Stimulated activated CD4-positive, alpha-beta T cell treated with anti-CD3 and anti-CD28 coated beads, TNF-alpha, amount 100 ng/mL, for 48 hours (primary cell): ENCODE results near the gene TGM6.
"Not testable (repeated sequence)": the region's sequence is repeated elsewhere in the genome, so short reads cannot be mapped to it uniquely, and the experiment has no call there.

Experiments used
- DNase-seq, 3 donors: peaks; one replicate each; pipeline ENCODE4 v3.0.0-alpha.2; 2020; ENCODE audit warnings: low read depth in 3 of 3

Gene TGM6

DNA sequence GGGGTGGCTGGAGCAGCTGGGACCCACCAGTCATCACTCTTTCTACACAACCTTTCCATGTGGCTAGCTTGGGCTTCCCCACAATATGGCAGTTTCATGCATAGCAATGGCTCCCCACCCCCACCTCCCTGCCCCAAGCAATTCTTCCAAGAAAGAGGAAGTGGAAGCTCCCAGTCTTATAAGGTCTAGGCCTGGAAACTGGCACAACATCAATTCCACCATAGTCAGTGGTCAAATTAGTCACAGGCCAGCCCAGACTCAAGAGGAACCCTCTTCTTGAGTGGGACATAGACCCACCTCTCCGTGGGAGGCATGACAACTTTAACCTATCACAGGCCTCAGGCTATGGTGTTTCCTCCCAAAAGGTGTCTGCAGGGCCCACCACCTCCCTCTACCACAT lies 17.7 kb downstream of the TGM6 start:
- no peak for DNase-seq

DNA sequence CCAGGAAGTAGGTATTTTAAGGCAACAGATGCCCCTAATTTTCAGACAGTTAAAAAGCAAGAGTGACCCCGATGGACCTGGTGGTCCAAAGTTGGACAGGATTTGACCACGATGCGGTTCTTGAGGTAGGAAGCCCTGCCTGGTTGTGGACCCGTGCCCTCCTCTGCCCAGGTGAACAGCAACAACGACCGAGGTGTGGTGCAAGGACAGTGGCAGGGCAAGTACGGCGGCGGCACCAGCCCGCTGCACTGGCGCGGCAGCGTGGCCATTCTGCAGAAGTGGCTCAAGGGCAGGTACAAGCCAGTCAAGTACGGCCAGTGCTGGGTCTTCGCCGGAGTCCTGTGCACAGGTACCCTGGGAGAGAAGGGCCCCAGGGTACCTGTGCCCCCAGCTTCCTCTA lies 18.7 kb downstream of the TGM6 start:
- no peak for DNase-seq

DNA sequence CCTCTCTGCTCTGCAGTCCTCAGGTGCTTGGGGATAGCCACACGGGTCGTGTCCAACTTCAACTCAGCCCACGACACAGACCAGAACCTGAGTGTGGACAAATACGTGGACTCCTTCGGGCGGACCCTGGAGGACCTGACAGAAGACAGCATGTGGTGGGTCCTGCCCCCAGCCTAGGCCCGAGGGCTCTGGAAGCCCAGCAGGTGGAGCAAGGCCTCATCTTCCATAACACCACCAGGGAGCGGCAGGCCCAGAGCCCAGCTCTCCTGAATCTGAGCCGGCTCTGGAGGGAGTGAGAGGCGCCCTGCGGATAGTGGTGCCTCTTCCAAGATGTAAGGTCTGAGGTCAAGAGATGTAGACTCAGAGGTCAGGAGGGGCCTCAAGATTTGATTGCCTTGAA lies 19.6 kb downstream of the TGM6 start:
- DNase-seq = no peak

DNA sequence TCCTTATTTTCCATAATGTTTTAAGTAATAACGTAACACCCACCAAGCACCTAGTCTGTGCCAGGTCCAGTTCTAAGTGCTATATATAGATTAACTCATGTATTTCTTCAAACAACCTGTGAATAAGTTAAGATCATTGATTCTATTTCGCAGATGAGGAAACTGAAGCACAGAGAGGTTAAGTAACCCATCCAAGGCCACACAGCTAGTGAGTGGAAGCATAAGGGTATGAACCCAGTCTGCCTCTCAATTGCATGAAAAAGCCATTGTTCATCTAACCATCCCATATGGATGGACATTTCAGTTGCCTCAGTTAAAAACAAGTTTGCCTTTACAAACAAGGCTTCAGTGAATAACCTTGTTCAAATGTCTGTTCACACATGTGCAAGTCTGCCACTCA lies 20.8 kb downstream of the TGM6 start:
- no peak for DNase-seq

DNA sequence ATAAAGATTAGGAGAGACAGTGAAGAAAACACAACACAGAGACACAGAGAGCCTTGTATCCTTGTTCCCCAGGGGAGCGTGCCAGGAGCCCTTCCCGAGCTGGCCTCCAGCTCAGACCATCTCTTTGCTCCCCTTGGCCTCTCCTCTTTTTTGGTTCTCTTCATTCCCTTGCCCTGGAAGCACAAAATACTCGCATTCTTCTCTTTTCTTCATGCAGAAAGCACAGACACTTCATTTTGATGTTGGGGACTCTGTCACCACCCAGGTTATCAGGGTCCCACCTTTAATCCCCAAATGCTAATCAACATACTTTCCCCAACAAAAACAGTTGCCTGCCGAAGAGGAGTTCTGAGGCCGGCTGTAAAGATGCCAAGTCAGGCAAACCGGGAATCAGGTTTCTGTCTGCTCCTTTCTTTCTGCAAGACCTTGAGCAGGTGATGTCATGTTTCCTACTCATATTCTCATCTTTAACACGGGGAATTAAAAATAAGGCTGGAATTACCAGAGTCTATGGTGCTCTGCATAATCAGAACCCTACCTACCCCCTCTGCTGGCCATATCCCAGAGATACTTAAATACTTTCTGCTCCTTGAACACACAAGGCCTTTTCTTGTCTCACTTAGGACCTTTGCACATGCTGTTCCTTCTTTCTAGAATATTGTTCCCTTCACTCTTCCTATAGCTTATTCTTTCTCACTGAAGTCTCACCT lies 21.7 kb downstream of the TGM6 start:
- DNase-seq = no peak

DNA sequence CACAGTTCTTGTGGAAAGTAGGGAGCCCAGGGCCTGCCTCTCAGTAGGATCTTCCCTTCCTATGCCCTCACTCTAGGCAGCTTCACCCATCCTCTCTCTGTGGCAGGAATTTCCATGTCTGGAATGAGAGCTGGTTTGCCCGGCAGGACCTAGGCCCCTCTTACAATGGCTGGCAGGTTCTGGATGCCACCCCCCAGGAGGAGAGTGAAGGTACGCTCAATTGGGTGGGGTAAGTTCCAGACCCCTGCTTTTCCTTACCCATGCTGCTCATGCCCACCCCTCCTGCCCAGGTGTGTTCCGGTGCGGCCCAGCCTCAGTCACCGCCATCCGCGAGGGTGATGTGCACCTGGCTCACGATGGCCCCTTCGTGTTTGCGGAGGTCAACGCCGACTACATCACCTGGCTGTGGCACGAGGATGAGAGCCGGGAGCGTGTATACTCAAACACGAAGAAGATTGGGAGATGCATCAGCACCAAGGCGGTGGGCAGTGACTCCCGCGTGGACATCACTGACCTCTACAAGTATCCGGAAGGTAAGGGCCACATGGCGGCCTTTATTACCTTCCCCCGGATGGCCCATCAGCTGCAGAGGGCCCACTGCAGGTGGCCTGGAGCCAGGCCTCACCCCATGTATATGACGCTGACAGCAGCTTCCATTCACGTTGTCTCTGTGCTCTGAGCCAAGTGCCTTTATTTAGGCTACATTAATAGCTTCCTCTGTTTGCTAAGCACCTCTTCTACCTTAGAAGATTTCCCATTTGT lies 22.8 kb downstream of the TGM6 start:
- DNase-seq = no peak

DNA sequence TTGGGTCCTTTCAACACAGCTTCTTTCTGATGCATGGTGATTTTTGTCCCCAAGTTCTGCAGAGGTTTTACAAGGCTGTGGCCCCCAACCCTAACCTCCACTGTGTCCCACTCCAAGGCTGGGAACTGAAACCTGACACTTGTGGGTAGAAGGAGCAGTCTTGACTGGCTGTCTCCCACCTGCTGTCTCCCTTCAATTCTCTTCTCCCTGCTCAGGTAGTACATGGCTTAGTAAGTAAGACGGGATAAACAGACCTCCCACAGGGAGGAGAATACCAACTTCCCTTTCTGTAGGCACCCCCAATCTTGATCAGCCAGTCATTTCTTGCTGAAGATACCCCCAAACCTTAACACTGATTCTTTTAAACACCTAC lies 25.0 kb downstream of the TGM6 start:
- DNase-seq = no peak

DNA sequence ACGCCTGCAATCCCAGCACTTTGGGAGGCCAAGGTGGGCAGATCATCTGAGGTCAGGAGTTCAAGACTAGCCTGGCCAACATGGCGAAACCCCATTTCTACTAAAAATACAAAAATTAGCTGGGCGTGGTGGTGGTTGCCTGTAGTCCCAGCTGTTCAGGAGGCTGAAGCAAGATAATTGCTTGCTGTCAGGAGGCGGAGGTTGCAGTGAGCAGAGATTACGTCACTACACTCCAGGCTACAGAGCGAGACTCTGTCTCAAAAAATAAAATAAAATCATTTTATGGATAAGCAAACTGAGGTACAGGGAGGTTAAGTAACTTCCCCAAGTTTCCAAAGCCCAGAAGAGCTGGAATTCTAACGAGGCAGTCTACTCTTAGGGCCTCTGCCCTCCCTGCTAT lies 26.7 kb downstream of the TGM6 start:
- not testable (repeated sequence) for DNase-seq

DNA sequence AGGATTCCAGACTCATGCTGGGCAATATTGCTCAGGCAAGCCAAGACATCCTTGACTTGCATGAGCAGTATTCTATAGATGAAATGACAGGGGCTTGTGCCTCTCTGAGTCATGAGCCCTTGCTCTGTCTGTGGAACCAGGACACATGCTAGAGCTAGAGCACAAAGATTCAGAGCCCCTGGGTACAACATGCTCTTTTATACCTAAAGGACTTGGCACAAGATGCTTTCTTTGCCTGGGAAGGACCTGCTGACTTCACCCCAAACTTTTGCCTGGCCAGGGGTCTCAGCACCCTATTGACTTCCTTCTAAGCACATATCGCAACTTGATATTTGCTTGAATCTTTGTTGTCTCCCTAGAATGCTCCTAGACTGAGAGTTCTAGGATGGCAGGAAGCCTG lies 27.4 kb downstream of the TGM6 start:
- DNase-seq = no peak

DNA sequence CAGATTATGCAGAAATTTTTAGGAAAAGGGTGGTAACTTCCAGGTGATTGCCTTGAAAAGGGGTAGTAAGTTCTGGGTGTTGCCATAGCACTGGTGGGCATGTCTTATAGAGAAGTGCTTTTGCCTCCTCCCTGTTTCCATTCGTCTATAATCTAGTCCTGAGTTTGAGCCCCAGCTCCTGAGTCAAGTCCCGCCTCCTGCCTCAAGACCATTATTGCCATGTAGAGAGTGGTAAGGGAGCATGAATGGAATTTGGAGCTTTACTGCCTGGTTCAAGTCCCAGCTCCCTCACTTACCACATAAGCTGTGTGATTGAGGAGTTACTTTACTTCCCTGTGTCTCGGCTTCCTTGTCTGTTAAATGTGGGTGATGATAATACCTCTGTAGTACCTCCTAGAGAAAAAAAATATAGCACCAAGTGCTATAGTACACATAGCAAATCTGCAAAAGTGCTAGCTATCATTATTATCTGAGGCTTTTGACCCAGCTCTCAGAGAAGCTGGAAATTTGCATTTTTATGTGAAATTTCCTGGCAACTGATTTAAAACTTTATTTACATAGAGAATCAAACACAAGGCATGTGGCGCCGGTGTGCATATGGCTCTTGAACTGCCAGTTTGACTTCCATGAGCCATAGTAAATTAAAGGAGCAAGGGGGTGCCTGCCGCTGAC lies 36.0 kb downstream of the TGM6 start:
- no peak for DNase-seq

DNA sequence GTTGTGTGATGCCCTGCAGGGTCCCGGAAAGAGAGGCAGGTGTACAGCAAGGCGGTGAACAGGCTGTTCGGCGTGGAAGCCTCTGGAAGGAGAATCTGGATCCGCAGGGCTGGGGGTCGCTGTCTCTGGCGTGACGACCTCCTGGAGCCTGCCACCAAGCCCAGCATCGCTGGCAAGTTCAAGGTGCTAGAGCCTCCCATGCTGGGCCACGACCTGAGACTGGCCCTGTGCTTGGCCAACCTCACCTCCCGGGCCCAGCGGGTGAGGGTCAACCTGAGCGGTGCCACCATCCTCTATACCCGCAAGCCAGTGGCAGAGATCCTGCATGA lies 36.5 kb downstream of the TGM6 start:
- DNase-seq = no peak

DNA sequence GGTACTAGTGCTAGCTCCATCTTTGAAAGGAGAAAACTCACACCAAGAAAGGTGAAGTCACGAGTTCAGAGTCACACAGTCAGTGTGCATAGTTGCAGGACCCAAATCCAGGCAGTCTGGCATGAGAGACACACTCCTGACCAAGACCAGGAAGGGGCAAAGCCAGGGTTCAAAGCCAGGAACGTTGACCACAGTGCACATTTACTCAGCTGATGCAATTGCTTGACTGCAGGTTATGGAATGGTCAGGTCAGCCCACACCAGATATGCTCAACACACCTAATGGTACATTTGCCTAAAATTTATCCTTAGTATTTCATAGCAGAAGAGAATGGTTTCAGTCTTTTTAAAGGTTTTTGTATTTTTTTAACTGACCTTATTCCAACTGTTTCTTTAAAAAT lies 37.7 kb downstream of the TGM6 start:
- DNase-seq = no peak

DNA sequence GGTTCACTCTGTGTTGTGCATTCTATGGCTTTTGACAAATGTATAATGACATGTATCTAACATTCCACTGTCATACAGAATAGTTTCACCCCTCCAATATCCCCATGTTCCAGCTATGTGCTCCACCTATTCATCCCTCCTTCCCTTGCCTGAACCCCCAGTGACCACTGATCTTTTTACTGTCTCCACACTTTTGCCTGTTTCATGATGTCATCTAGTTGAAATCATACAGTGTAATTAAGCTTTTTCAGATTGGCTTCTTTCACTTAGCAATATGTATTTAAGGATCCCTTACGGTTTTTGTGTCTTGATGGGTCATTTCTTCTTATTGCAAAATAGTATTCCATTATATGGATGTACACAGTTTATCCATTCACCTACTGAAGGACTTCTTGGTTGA lies 39.8 kb downstream of the TGM6 start:
- DNase-seq = no peak

DNA sequence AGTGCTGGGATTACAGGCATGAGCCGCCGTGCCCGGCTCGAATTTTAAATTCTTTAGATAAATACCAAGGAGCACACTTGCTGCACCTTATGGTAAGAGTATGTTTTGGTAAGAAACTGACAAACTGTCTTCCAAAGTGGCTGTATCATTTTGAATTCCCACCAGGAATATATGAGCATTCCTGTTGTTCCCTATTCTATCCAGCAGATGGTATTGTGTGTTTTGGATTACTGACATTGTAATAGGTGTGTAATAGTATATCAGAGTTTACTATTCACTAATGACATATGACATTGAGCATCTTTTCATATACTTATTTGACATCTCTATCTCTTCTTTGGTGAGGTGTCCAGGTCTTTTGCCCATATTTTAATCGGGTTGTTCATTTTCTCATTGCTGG lies 40.5 kb downstream of the TGM6 start:
- DNase-seq = no peak

DNA sequence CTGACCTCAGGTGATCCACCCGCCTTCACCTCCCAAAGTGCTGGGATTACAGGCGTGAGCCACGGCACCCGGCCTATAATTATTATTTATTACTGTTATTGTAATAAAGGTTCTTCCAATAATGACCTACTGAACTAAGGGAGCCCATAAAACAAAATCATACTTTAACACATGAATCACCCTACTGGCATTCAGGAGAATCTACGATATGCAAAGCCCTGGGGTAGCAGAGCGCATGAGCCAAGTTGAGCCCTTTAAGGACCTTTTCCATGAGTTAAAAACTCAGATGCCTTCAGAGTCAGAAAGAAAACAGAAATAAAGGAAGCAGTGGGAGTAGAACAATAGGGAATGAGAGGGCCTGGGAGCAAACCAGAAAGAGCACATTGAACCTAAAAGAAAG lies 48.4 kb downstream of the TGM6 start:
- DNase-seq = no peak

DNA sequence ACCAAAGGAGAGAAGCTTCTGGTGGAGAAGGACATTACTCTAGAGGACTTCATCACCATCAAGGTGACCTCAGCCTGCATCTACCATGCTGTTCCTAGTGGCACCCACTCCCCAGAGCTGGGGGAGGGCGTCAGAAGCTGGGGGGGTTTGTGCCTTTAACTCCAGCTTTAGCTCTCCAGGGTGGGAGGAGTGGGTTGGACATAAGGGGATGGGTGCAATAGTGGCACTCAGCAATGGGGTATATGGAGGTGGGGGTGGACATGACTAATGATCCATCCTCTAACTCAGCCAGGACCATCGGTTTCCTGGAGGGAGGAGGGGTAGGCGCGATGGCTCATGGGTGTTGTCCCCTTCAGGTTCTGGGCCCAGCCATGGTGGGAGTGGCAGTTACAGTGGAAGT lies 49.8 kb downstream of the TGM6 start:
- DNase-seq = no peak

DNA sequence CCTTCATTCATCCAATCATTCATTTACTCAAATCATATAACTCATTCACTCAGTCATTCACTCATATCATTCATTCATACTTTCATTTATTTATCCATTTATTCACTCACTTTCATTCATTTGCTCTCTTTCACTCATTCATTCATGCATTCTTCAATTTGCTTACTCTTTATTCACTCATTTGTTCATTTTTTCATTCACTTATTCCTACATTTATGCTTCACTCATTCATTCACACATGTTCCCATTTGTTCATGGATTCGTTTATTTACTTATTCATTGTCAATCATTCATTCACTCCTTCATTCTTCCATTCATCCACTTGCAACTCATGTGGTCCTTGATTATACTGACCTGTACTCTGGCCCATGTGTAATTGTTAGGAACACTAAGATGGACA lies 50.5 kb downstream of the TGM6 start:
- DNase-seq = no peak

DNA sequence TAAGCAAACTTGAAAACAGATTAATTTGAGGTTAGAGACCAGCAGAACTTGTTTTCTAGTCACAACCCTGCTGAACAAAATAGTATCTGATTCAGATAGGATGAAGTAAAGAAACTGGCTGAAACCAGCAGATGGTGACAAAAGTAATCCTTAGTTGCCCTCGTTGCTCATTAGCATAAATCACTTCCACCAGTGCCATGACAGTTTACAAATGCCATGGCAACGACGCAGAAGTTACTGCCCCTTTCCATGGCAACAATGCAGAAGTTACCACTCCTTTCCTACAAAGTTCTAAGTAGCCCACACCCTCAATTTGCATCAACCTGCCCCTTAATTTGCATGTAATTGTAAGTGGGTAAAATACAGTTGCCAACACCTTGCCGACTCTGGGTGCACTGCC lies 66.1 kb downstream of the TGM6 start:
- DNase-seq = no peak

DNA sequence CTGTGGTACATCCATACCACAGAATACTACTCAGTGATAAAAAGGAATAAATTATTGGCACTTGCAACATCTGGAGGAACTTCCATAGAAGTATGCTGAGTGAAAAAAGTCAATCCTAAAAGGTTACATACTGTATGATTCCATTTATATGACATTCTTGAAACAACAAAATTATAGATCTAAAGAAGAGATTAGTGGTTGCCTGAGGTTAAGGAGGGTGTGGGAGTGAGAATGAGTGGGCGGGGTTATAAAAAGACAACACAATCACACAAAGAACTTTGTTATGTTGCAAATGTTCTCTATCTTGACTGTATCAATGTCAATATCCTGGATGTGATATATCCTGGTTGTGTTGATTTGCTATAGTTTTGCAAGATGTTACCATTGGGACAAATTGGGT lies 68.7 kb downstream of the TGM6 start:
- DNase-seq = no peak

DNA sequence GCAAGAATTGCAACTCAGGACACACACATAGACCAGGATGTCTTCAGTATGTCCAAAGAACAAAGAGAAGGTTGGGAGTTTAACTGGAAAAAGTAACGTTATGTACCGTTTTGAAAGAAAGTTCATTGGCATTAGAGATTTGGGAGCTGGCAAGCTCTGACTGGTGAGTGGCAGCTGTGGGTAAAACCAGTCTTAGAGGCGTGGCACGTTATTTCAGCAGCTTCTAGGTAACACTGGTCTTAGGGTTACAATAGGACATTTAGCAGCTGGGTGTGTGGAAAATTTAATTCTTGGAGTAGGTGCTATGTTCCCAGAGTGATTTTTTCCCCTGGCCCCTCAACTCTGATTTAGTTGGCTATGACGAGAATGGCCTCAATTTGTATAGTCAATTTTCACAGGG lies 70.7 kb downstream of the TGM6 start:
- no peak for DNase-seq

DNA sequence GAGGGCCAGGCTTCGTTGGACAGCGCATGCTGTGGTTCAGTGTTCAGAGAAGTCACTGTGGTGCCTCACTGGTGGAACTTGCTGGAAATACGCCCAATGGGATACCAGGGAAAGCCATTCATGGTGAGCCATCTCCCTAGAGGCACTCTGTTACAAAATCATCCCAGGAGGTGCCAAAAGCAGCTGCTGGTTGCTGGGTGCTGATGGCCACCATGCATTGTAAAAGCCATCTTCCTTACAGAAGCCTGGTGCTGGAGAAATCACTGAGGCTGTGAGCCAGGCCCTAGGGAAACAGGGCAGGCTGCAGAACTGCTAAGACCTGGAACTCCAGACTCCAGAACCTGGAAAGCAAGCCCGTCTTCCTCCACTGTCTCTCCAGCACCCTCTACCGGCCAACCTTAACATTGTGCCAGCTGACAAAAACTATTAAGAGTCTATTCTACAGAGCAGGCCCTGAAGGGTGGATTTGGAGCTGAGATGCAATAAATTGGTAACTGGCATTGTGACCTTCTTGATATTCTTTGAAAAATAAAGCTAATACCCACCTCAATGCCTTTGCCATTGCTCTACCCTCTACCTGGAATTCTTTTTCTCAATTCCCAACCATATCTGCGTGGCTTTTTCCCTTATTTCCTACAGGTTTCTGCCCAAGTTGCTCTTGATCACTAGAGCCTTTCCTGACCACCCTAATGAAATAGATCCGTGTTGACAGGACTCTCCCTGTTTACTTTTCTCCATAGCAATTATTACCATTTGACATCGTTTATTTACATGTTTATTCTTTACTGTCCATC lies 71.4 kb downstream of the TGM6 start:
- DNase-seq = peak; percentile 52 to 75 (median 66)

DNA sequence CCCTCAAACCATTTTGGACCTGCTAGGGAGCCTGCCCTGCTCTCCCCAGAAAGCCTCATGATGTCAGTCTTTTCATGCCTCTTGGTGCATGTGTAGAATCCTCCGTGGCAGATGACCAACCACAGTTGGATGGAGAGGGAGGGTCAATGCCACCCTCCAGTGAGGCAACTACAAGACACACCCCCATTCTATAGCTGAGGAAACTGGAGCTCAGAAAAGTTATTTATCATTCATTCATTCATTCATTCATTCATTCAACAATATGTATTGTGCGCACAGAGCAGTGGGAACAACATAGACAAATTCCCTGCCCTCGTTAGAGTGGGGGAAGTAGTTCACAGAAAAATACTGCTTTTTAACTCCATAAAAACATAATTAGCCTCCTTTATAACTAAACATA lies 73.1 kb downstream of the TGM6 start:
- no peak for DNase-seq
